Heart left ventricle (tissue), 16 donors: ENCODE results near the gene IL17A. TPM values are rescaled to one million over a fixed set of nuclear protein-coding genes. Genes with fewer than 3 reads are reported as not detected.

Source experiments
- ATAC-seq, 4 donors: fragments of 200-7000 bp; cut with Tn5 transposase; one replicate each; pipeline ENCODE4 v1.9.1; 2020 to 2022; ENCODE audit warnings: moderate library complexity in 4 of 4, mild to moderate bottlenecking in 3 of 4, moderate number of reproducible peaks in 1 of 4
- DNase-seq, 5 donors: peaks; one replicate each; pipeline ENCODE4 v3.0.0-alpha.2; 2020
- H3K27ac ChIP-seq, 12 donors: fragments of 200-600 bp; sonication (generic) in 4 of 12; one replicate each; pipeline versions ENCODE4 v1.5.0 to v1.8.0; 2016 to 2022; ENCODE audit warnings: mild to moderate bottlenecking in 2 of 12
- H3K27me3 ChIP-seq, 9 donors: fragments of 200-600 bp; sonication (generic) in 2 of 9; one replicate each; pipeline versions ENCODE4 v1.5.1 to v1.8.0; 2016 to 2022; ENCODE audit warnings: mild to moderate bottlenecking in 3 of 9
- H3K36me3 ChIP-seq, 9 donors: fragments of 200-600 bp; sonication (generic) in 2 of 9; one replicate each; pipeline versions ENCODE4 v1.5.0 to v1.8.0; 2018 to 2022; ENCODE audit warnings: mild to moderate bottlenecking in 2 of 9
- H3K4me1 ChIP-seq, 12 donors: fragments of 200-600 bp; sonication (generic) in 4 of 12; one replicate each; pipeline versions ENCODE4 v1.5.0 to v1.8.0; 2016 to 2022; ENCODE audit warnings: mild to moderate bottlenecking in 3 of 12
- H3K4me3 ChIP-seq, 12 donors: fragments of 200-600 bp; sonication (generic) in 4 of 12; one replicate each; pipeline versions ENCODE4 v1.5.0 to v1.8.0; 2017 to 2022; ENCODE audit warnings: mild to moderate bottlenecking in 9 of 12, moderate library complexity in 4 of 12
- H3K9me3 ChIP-seq, 12 donors: fragments of 200-600 bp; sonication (generic) in 4 of 12; one replicate each; pipeline versions ENCODE4 v1.5.0 to v1.8.0; 2016 to 2022; ENCODE audit warnings: mild to moderate bottlenecking in 1 of 12
- CTCF ChIP-seq, 12 donors: fragments of 200-600 bp; sonication (generic) in 4 of 12; IDR thresholded peaks; one replicate each; pipeline versions ENCODE4 v1.5.0 to v1.8.0; 2018 to 2022; ENCODE audit warnings: antibody characterized with exemption in 12 of 12, mild to moderate bottlenecking in 5 of 12
- POLR2A ChIP-seq, 2 donors: fragments of 450-650 bp; IDR thresholded peaks; one replicate each; pipeline ENCODE4 v1.6.1; 2017; ENCODE audit warnings: antibody characterized with exemption in 2 of 2, mild to moderate bottlenecking in 2 of 2, moderate library complexity in 2 of 2
- WGBS, 4 donors: extraction: QIAGEN DNeasy Blood & Tissue Kit in 2 of 4; methylation state at CpG; one replicate each; pipeline versions ENCODE4 v1.1.5 to v1.1.7; 2013 to 2018; 5-methylcytosine and 5-hydroxymethylcytosine counted together
- intact Hi-C, 10 donors: fragments of 100-400 bp; cut with DNase I; formaldehyde crosslinking; loops; one replicate each; pipeline versions ENCODE4 v1.11.1 to v1.14.2; 2022
- microRNA counts, 2 donors: library from miRNA; unstranded; fragments of <30 nt; microRNA quantifications; one replicate each; lab custom pipeline; 2016
- microRNA-seq, 4 donors: library from miRNA; unstranded; fragments of <30 nt; microRNA quantifications; one replicate each; pipeline versions ENCODE4 to v1.2.0, GENCODE V29; 2017 to 2020
- polyA plus RNA-seq, 2 donors: library from polyadenylated mRNA; stranded (reverse); fragments of 200-250 nt; gene quantifications; one replicate each; pipeline ENCODE4 v1.2.3, GENCODE V29; 2013
- total RNA-seq, 9 donors: library from RNA; depleted of rRNA in 2 of 9; stranded (reverse); fragments of >200 nt in 2 of 9; fragmentation: NEBNext Ultra II Directional in 3 of 9; extraction: Animal tissue kit (Norgen Biotek cat#: 25700) in 3 of 9; gene quantifications; one replicate each; pipeline versions ENCODE4 v1.1.0 to v1.2.4, GENCODE V29; 2016 to 2023
- donor health status: ischemic (EF 13 %, LVEDD 7.1; RV severe dilation, severe dysfunction).
- donor health status: healthy with polysubstance abuse.
- donor health status: DM: no; HTN: yes; CAD: no.
- donor health status: DM: no; HTN: no; CAD: no.
- donor health status: ischemic (EF 25% LVEDD 6.9; RV normal size, moderate dysfunction).
- donor health status: ischemic (EF 25% LVEDD 5.7; RV mildly dilated, moderate dysfunction).
- donor health status: healthy.
- donor health status: DM: yes; HTN: yes; CAD: no.
- donor health status: ischemic (EF 35%, LVEDD 5.7; RV mildly dilated, moderate dysfunction).
- donor health status: nonischemic (EF 11% LVEDD 7.7; RV severe dilation, severe dysfunction).
- donor health status: DM: yes; HTN: yes; CAD: no.
- donor health status: PGD.
- donor health status: ischemic (EF 29% LVEDD 5.4; RV normal size, mild dysfunction).
- donor health status: nonischemic (EF 23%, LVEDD 6.1; RV moderate dilation, normal function).

The IL17A gene
- total and polyA plus RNA-seq, 11 donors, result not detected

- no peaks in the 10 kb centered on the region for H3K9me3 ChIP-seq
- no peak for ATAC-seq
- H3K36me3 ChIP-seq, result no peaks in the 10 kb centered on the region
- intact Hi-C loops, result loop anchor here in 2 of 10 donors (10.0 kb wide), 2 partner anchors 68 to 148 kb away; partner anchors contain the start of gene PKHD1 (in 1 of the 2)
- TF ChIP-seq POLR2A (IDR thresholded peaks at IDR 0.05) (no peak), CTCF (IDR thresholded peaks at IDR 0.05) (no peak)
- H3K4me3 ChIP-seq, result no peak overlapping the region
- 47 to 60% (median 58%) methylated on average over 4 of the region's 4 CpGs for WGBS, 4 donors
- no peaks in the 10 kb centered on the region for H3K4me1 ChIP-seq
- H3K27ac ChIP-seq, result no peak overlapping the region
- DNase-seq, result no peak
- H3K27me3 ChIP-seq, result peaks cover 0 to 7% (median 0%) of the 10 kb centered on the region in 9 donors
Observed at GRCh38 chr6:52233005-52233404, 46.8 kb downstream of the IL17A start.

- no peaks in the 10 kb centered on the region for H3K9me3 ChIP-seq
- ATAC-seq (peak in 2 of 4 donors; percentile 37 to 44), DNase-seq (no peak)
- 47 to 53% (median 51%) methylated on average over 14 to 15 of the region's 15 CpGs for WGBS, 4 donors
- intact Hi-C loops, result loop anchor here in 3 of 10 donors (2.0 to 10.0 kb wide), 3 partner anchors 69 to 149 kb away; partner anchors contain the start of gene PKHD1 (in 1 of the 3)
- peaks cover 0 to 10% (median 0%) of the 10 kb centered on the region in 9 donors for H3K27me3 ChIP-seq
- no peak overlapping the region for H3K4me3 ChIP-seq
- no peak overlapping the region for H3K27ac ChIP-seq
- TF ChIP-seq CTCF (IDR thresholded peaks at IDR 0.05), result peak in 11 of 12 donors; percentile 16 to 52 (median 38)
- no peak for TF ChIP-seq POLR2A (IDR thresholded peaks at IDR 0.05)
- H3K4me1 ChIP-seq, result no peaks in the 10 kb centered on the region
- no peaks in the 10 kb centered on the region for H3K36me3 ChIP-seq
Observed at GRCh38 chr6:52233975-52234823, 48.0 kb downstream of the IL17A start.

MicroRNA genes within 50 kb of the gene (microRNA counts, 767-probe panel; counts per million panel counts)
- 2,037 to 2,165 counts per million in 2 donors for microRNA hsa-miR-133b (lab: Ali Mortazavi, UCI)
- microRNA hsa-miR-206 (lab: Ali Mortazavi, UCI), result 0 to 71.6 counts per million in 2 donors

Small RNA genes within 50 kb of the gene (microRNA-seq; reads per million reads assigned to microRNA genes)
- gene MIR133B (1.2 to 21.9 (median 2.3) reads per million in 4 donors), gene MIR206 (0 to 20.9 (median 0.10) reads per million in 4 donors)

Other genes with a start within 250 kb of the IL17A start
- under 1 TPM in 2 of 9 donors, not detected in 7; 0.02 to 0.04 TPM for gene PKHD1, start 98.8 kb upstream of the IL17A start, total RNA-seq
- not detected for gene PKHD1, start 98.8 kb upstream of the IL17A start, polyA plus RNA-seq
- not detected for gene IL17F, start 58.1 kb downstream of the IL17A start, total RNA-seq
- gene IL17F, start 58.1 kb downstream of the IL17A start, polyA plus RNA-seq, result not detected
- gene MCM3, start 98.4 kb downstream of the IL17A start, total RNA-seq, result 10 to 100 TPM; 18.5 to 36.5 (median 25.0) TPM
- 10 to 100 TPM; 10.6 to 39.0 TPM for gene MCM3, start 98.4 kb downstream of the IL17A start, polyA plus RNA-seq
- 1 to 10 TPM; 1.8 to 7.5 (median 3.6) TPM for gene PAQR8, start 175.8 kb downstream of the IL17A start, total RNA-seq
- gene PAQR8, start 175.8 kb downstream of the IL17A start, polyA plus RNA-seq, result 1 to 10 TPM; 1.3 to 3.7 TPM
- 10 to 100 TPM in 1 of 9 donors, 1 to 10 TPM in 8; 2.8 to 14.4 (median 5.2) TPM for gene EFHC1, start 234.0 kb downstream of the IL17A start, total RNA-seq
- 1 to 10 TPM; 2.6 to 4.3 TPM for gene EFHC1, start 234.0 kb downstream of the IL17A start, polyA plus RNA-seq